SK-N-SH treated with all-trans-retinoic acid at 6 μM for 48 hours (cell line): ENCODE results near the gene OXLD1.

Experiments used
- ATAC-seq: fragments of 200-7000 bp; cut with Tn5 transposase; 3 replicates; pipeline ENCODE4 v1.9.1; 2020; ENCODE audit warnings: mild to moderate bottlenecking, moderate library complexity
- ESRRG ChIP-seq: fragments of 250-450 bp; sonication (Bioruptor Pico); IDR thresholded peaks from 2 replicates; pipeline ENCODE4 v1.6.1; 2021; ENCODE audit warnings: mild to moderate bottlenecking
- GLIS3 ChIP-seq: fragments of 250-450 bp; sonication (Bioruptor Pico); IDR thresholded peaks from 2 replicates; pipeline ENCODE4 v1.5.0; 2020; ENCODE audit warnings: mild to moderate bottlenecking, moderate library complexity
- ISL1 ChIP-seq: fragments of 250-450 bp; sonication (Bioruptor Pico); IDR thresholded peaks from 2 replicates; pipeline ENCODE4 v2.1.2; 2022; ENCODE audit warnings: mild to moderate bottlenecking, moderate library complexity
- PATZ1 ChIP-seq: fragments of 250-450 bp; sonication (Bioruptor Pico); IDR thresholded peaks from 2 replicates; pipeline ENCODE4 v1.8.0; 2020; ENCODE audit warnings: mild to moderate bottlenecking, moderate library complexity, borderline replicate concordance
- POU6F1 ChIP-seq: fragments of 250-450 bp; sonication (Bioruptor Pico); IDR thresholded peaks from 2 replicates; pipeline ENCODE4 v1.8.0; 2021; ENCODE audit warnings: low read depth, mild to moderate bottlenecking, moderate library complexity, borderline replicate concordance
- PPARA ChIP-seq: fragments of 250-450 bp; sonication (Bioruptor Pico); IDR thresholded peaks from 2 replicates; pipeline ENCODE4 v1.5.0; 2020; ENCODE audit warnings: mild to moderate bottlenecking, borderline replicate concordance
- RARB ChIP-seq: fragments of 250-450 bp; sonication (Bioruptor Pico); IDR thresholded peaks from 2 replicates; pipeline ENCODE4 v1.8.0; 2021; ENCODE audit warnings: mild to moderate bottlenecking, moderate library complexity
- TCF4 ChIP-seq: fragments of 250-450 bp; sonication (Bioruptor Pico); IDR thresholded peaks from 2 replicates; pipeline ENCODE4 v1.8.0; 2021; ENCODE audit warnings: mild to moderate bottlenecking, moderate library complexity, borderline replicate concordance
- TOX ChIP-seq: fragments of 250-450 bp; sonication (Bioruptor Pico); IDR thresholded peaks from 2 replicates; pipeline ENCODE4 v1.8.0; 2021; ENCODE audit warnings: mild to moderate bottlenecking, moderate library complexity, borderline replicate concordance
- TSHZ2 ChIP-seq: fragments of 250-450 bp; sonication (Bioruptor Pico); IDR thresholded peaks from 2 replicates; pipeline ENCODE4 v1.5.0; 2020; ENCODE audit warnings: mild to moderate bottlenecking, moderate library complexity
- ZC3H10 ChIP-seq: fragments of 250-450 bp; sonication (Bioruptor Pico); IDR thresholded peaks from 2 replicates; pipeline ENCODE4 v1.5.1; 2021; ENCODE audit warnings: mild to moderate bottlenecking, moderate library complexity
- ZFP3 ChIP-seq: fragments of 250-450 bp; sonication (Bioruptor Pico); IDR thresholded peaks from 2 replicates; pipeline ENCODE4 v1.5.0; 2020; ENCODE audit warnings: mild to moderate bottlenecking, moderate library complexity
- ZFP30 ChIP-seq: fragments of 450-650 bp; formaldehyde crosslinking; IDR thresholded peaks from 2 replicates; pipeline ENCODE4 v1.5.0; 2022; ENCODE audit warnings: mild to moderate bottlenecking, moderate library complexity
- ZNF565 ChIP-seq: fragments of 450-650 bp; formaldehyde crosslinking; conservative IDR thresholded peaks from 2 replicates; pipeline ENCODE4 v1.5.0; 2020; ENCODE audit warnings: low read depth, mild to moderate bottlenecking, moderate library complexity
- ZNF70 ChIP-seq: fragments of 450-650 bp; formaldehyde crosslinking; IDR thresholded peaks from 2 replicates; pipeline ENCODE4 v1.5.0; 2020; ENCODE audit warnings: mild to moderate bottlenecking, moderate library complexity
- TF ChIP-seq, protein P1 (sequence below): fragments of 250-450 bp; sonication (Bioruptor Pico); IDR thresholded peaks from 2 replicates; pipeline ENCODE4 v1.5.1; 2021; ENCODE audit warnings: mild to moderate bottlenecking, moderate library complexity
- TF ChIP-seq, protein P2 (sequence below): fragments of 250-450 bp; sonication (Bioruptor Pico); IDR thresholded peaks from 2 replicates; pipeline ENCODE4 v1.5.1; 2020; ENCODE audit warnings: low read depth, mild to moderate bottlenecking, moderate library complexity

OXLD1 gene

DNA sequence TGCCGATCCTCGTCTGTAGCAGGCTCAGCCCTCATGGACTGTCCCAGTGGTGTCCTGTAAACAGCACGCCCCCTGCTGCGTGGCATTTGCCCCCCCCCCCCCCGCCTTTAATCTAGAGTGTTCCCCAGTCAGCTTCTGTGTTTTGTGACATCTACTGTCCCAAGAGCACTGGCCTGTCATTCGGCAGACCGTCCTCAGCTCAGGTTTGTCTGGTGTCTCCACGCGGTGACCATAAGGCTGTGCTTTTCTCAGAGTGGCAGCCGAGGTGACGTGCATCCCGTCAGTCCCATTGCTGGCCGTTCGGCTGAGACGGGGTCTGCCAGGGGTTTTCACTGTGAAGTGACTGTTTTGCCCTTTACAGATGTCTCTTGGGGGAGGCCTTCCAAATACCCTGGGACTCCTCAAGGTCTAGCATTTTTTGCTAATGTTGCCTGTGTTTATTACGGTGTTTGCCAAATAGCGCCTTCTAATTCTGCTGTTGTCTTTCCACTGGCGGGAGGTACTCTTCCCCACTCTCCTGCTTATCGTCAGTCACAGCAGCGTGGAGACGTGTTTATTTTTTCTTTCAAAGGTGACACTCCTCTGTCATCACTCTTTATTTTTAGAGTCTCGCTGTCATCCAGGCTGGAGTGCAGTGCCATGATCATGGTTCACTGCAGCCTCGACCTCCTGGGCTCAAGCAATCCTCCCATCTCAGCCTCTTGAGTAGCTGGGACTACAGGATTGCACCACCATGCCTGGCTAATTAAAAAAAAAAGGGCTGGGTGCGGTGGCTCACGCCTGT is 31.0 kb upstream of the OXLD1 start (continued):
- TF ChIP-seq ISL1 (CRISPR knock-in tag) (no peak), PPARA (no peak), PATZ1 (CRISPR knock-in tag) (no peak), ZNF70 (CRISPR knock-in tag) (no peak), TCF4 (no peak), POU6F1 (CRISPR knock-in tag) (no peak), ZC3H10 (CRISPR knock-in tag) (no peak)
- TF ChIP-seq, protein P1, sequence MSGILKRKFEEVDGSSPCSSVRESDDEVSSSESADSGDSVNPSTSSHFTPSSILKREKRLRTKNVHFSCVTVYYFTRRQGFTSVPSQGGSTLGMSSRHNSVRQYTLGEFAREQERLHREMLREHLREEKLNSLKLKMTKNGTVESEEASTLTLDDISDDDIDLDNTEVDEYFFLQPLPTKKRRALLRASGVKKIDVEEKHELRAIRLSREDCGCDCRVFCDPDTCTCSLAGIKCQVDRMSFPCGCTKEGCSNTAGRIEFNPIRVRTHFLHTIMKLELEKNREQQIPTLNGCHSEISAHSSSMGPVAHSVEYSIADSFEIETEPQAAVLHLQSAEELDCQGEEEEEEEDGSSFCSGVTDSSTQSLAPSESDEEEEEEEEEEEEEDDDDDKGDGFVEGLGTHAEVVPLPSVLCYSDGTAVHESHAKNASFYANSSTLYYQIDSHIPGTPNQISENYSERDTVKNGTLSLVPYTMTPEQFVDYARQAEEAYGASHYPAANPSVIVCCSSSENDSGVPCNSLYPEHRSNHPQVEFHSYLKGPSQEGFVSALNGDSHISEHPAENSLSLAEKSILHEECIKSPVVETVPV (CRISPR knock-in tag), result no peak

GRCh38 chr17:81696218-81696941 is 30.0 kb upstream of the OXLD1 start:
- TF ChIP-seq TCF4 (no peak), RARB (CRISPR knock-in tag) (no peak), TOX (CRISPR knock-in tag) (no peak), ZFP30 (CRISPR knock-in tag) (no peak), ESRRG (CRISPR knock-in tag) (no peak), ZFP3 (no peak), TSHZ2 (CRISPR knock-in tag) (no peak), ZNF70 (CRISPR knock-in tag) (no peak), ZNF565 (CRISPR knock-in tag) (no peak), ZC3H10 (CRISPR knock-in tag) (no peak), GLIS3 (no peak), POU6F1 (CRISPR knock-in tag) (no peak)
- TF ChIP-seq, protein P2, sequence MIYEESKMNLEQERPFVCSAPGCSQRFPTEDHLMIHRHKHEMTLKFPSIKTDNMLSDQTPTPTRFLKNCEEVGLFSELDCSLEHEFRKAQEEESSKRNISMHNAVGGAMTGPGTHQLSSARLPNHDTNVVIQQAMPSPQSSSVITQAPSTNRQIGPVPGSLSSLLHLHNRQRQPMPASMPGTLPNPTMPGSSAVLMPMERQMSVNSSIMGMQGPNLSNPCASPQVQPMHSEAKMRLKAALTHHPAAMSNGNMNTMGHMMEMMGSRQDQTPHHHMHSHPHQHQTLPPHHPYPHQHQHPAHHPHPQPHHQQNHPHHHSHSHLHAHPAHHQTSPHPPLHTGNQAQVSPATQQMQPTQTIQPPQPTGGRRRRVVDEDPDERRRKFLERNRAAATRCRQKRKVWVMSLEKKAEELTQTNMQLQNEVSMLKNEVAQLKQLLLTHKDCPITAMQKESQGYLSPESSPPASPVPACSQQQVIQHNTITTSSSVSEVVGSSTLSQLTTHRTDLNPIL (CRISPR knock-in tag), result no peak
- TF ChIP-seq, protein P1 (CRISPR knock-in tag), result no peak
- ATAC-seq, result no peak; the same call in 2 of the 3 replicates
